Erythroblast (primary cell): ENCODE results near the gene MORN3.

Source experiments
- GATA1 ChIP-seq: IDR thresholded peaks from 2 replicates; pipeline ENCODE4 v1.6.1; 2011; ENCODE audit warnings: low read depth, mild to moderate bottlenecking, control low read depth, low read length, moderate library complexity
- POLR2A ChIP-seq: IDR thresholded peaks from 2 replicates; pipeline ENCODE4 v1.6.1; 2011; ENCODE audit warnings: mild to moderate bottlenecking, low read length

DNA sequence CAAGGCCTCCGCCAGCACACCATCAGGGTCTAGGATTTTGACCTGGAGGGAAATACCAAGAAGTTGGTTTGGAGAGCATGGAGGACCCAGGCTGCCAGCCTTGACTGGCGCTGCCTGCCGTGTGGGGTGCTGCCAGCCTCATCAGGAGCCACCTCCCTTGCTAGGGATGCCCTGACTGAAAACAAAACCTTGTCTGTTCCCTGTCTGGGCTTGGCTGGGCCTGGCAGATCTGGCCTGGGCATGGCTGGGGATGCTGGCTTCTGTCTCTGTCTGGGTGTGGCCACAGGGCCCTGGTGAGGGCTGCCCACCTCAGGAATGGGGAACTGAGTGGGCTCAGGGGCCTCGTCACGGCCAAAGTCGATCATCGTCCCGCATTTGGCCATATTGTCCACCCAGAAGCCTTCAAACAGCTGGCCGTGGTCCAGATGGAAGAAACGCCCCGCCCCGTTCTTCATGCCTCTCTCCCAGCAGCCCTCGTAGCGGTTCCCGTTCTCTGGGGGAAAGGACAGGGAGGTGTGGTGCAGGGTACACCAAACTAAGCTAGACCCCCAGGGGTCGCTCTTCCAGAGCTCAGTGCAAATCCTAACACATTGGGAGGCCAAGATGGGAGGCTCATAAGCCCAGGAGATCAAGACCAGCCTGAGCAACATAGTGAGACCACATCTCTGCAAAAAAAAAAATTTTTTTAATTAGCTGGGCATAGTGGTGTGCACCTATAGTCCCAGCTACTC, 16.5 kb downstream of the MORN3 start:
- no peak for TF ChIP-seq POLR2A
- TF ChIP-seq GATA1, result no peak
